ENCODE measurements around the gene CACNA1I. TPM values are rescaled to one million over a fixed set of nuclear protein-coding genes. Genes with fewer than 3 reads are reported as not detected.

CACNA1I gene
- total RNA-seq, 2 donors from 2014 or later: 0.08 TPM; not detected in 1

DNA sequence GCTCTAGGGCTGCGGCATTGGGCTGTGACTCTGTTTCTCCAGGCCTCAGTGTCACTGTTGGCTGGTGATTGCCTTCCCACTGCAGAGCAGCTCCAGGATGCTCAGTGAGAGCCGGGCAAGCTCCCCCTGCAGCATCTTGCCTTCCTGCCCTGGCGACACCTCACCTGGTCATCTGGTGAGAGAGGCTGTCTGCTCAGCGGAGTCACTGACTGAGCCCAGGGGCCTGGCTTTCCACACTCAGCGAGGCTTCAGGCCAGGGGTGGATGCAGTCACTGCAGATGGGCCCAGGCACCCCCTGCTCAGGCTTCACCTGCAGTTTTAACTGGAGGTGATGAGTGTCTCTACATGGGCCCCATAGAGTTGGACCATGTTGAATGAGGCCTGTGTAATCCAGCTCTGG, 136.8 kb downstream of the CACNA1I start:
- DNase-seq (ENCODE audit: low spot score): no peak
- peaks cover 0 to 5% of the 10 kb centered on the region in 2 donors for H3K4me1 ChIP-seq
- TF ChIP-seq, protein P1, sequence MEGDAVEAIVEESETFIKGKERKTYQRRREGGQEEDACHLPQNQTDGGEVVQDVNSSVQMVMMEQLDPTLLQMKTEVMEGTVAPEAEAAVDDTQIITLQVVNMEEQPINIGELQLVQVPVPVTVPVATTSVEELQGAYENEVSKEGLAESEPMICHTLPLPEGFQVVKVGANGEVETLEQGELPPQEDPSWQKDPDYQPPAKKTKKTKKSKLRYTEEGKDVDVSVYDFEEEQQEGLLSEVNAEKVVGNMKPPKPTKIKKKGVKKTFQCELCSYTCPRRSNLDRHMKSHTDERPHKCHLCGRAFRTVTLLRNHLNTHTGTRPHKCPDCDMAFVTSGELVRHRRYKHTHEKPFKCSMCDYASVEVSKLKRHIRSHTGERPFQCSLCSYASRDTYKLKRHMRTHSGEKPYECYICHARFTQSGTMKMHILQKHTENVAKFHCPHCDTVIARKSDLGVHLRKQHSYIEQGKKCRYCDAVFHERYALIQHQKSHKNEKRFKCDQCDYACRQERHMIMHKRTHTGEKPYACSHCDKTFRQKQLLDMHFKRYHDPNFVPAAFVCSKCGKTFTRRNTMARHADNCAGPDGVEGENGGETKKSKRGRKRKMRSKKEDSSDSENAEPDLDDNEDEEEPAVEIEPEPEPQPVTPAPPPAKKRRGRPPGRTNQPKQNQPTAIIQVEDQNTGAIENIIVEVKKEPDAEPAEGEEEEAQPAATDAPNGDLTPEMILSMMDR (IDR thresholded peaks at IDR 0.05): no peak

DNA sequence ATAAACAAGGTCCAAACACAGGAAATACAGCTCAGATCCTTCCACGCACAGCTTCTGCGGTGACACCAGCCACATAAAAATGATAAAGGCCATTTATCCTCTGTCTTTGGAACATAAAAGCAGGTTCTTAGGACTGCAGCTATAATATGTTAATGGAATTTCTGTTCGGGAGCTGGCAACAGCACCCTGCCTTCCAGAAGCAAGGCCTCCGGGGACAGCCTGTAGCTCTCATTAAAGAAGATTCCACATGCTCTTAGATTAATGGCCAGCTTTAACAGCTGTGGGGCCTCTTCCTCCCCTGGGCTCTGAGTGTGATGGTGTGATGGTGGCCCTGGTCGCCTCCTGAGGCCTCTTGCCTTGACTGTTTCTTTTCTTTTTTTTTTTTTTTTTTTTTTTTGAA, 137.3 kb downstream of the CACNA1I start:
- H3K27ac ChIP-seq: no peak overlapping the region
- no peak for DNase-seq (ENCODE audit: low spot score)
- H3K36me3 ChIP-seq: no peaks in the 10 kb centered on the region
- H3K4me1 ChIP-seq: peaks cover 0 to 5% of the 10 kb centered on the region in 2 donors
- no peak overlapping the region for H3K4me3 ChIP-seq
- H3K9me3 ChIP-seq: no peaks in the 10 kb centered on the region
- no peaks in the 10 kb centered on the region for H3K27me3 ChIP-seq
- TF ChIP-seq, protein P1 (IDR thresholded peaks at IDR 0.05): no peak

More for the DNA sequence above, 136.8 kb downstream of the CACNA1I start:
- Histone ChIP-seq H3K27ac (no peak overlapping the region), H3K4me3 (no peak overlapping the region), H3K36me3 (no peaks in the 10 kb centered on the region), H3K27me3 (no peaks in the 10 kb centered on the region), H3K9me3 (no peaks in the 10 kb centered on the region)

- Histone ChIP-seq H3K27ac (no peak overlapping the region), H3K9me3 (no peaks in the 10 kb centered on the region), H3K36me3 (no peaks in the 10 kb centered on the region), H3K4me3 (no peak overlapping the region), H3K4me1 (no peaks in the 10 kb centered on the region), H3K27me3 (no peaks in the 10 kb centered on the region)
- TF ChIP-seq, protein P1 (IDR thresholded peaks at IDR 0.05): no peak
- no peak for DNase-seq (ENCODE audit: low spot score)
These were observed 140.0 kb downstream of the CACNA1I start for GRCh38 chr22:39710380-39711150.

DNA sequence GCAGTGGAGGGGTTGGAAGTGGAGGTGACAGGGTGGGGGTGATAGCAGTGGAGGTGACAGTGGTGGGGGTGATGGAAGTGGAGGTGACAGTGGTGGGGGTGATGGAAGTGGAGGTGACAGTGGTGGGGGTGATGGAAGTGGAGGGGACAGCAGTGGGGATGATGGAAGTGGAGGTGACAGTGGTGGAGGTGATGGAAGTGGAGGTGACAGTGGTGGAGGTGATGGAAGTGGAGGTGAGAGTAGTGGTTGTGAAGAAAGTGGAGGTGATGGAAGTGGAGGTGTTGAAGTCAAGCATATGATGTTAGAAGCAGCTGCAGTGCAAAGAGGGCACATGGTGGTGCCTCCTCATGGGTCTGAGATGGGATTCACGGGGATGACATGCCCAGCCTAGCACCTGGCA, 141.5 kb downstream of the CACNA1I start:
- no peaks in the 10 kb centered on the region for H3K9me3 ChIP-seq
- H3K27ac ChIP-seq: no peak overlapping the region
- TF ChIP-seq, protein P1 (IDR thresholded peaks at IDR 0.05): no peak
- H3K4me3 ChIP-seq: no peak overlapping the region
- H3K4me1 ChIP-seq: no peaks in the 10 kb centered on the region
- H3K27me3 ChIP-seq: no peaks in the 10 kb centered on the region
- no peaks in the 10 kb centered on the region for H3K36me3 ChIP-seq
- no peak for DNase-seq (ENCODE audit: low spot score)

DNA sequence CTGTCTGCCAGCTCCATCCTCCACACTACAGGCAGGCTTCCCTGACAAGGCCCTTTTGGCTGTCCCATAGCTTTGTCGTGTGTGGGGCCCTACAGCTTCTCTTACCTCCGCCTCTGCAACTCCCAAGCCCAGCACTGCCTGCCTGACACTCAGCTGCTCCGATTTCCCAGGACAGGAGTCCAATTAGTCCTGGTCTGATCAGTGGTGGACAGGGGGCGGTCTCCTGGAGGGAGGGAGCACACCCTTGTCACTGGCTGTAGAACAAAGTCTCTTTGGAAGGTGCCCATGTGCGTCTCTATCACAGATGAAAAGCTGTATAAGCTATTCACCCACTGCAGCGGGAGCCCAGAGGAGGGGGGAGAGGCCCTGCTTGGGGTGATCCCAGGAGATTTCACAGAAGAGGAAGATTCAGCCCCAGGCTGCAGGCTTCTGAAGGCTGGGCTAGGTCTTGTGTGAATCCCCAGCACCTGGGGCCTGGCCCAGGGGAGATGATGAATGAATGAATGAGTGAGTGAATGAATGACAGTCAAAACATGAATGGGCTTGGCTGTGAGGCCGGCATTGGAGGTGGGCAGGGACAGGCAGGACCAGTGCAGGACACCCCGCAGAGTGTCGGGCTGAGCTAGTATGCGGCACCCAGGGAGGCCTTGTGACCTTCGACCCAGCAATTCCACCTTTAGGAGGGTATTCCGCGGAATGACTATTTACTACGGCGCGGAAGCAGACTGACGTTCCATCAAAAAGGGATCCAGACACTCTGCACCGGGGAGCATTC, 142.4 kb downstream of the CACNA1I start:
- H3K9me3 ChIP-seq: no peaks in the 10 kb centered on the region
- no peak overlapping the region for H3K4me3 ChIP-seq
- H3K4me1 ChIP-seq: no peaks in the 10 kb centered on the region
- H3K27me3 ChIP-seq: no peaks in the 10 kb centered on the region
- TF ChIP-seq, protein P1 (IDR thresholded peaks at IDR 0.05): no peak
- H3K36me3 ChIP-seq: no peaks in the 10 kb centered on the region
- H3K27ac ChIP-seq: no peak overlapping the region
- no peak for DNase-seq (ENCODE audit: low spot score)

Measured in right atrium auricular region (tissue), 2 donors.